HEK293T (cell line): ENCODE data around the gene CIDEB.

Experiments
- ARNT ChIP-seq: fragments of 450-650 bp; IDR thresholded peaks from 2 replicates; pipeline ENCODE4 v1.6.1; 2017; ENCODE audit warnings: mild to moderate bottlenecking
- FOXA1 ChIP-seq: fragments of 450-650 bp; IDR thresholded peaks from 2 replicates; pipeline ENCODE4 v1.6.1; 2016; ENCODE audit warnings: mild to moderate bottlenecking
- FOXK2 ChIP-seq: fragments of 450-650 bp; IDR thresholded peaks from 2 replicates; pipeline ENCODE4 v1.6.1; 2016; ENCODE audit warnings: mild to moderate bottlenecking
- FOXM1 ChIP-seq: fragments of 450-650 bp; IDR thresholded peaks from 2 replicates; pipeline ENCODE4 v1.6.1; 2017; ENCODE audit warnings: mild to moderate bottlenecking, borderline replicate concordance
- HDGF ChIP-seq: fragments of 450-650 bp; IDR thresholded peaks from 2 replicates; pipeline ENCODE4 v1.6.1; 2017; ENCODE audit warnings: antibody characterized with exemption, borderline replicate concordance
- L3MBTL2 ChIP-seq: fragments of 450-650 bp; conservative IDR thresholded peaks from 2 replicates; pipeline ENCODE4 v1.6.1; 2016; ENCODE audit warnings: mild to moderate bottlenecking
- LEF1 ChIP-seq: fragments of 450-650 bp; IDR thresholded peaks from 2 replicates; pipeline ENCODE4 v1.6.1; 2017; ENCODE audit warnings: mild to moderate bottlenecking, borderline replicate concordance
- NFRKB ChIP-seq: fragments of 450-650 bp; IDR thresholded peaks from 2 replicates; pipeline ENCODE4 v1.6.1; 2016; ENCODE audit warnings: mild to moderate bottlenecking, moderate library complexity
- SP1 ChIP-seq: fragments of 450-650 bp; IDR thresholded peaks from 2 replicates; pipeline ENCODE4 v1.6.1; 2017
- SUZ12 ChIP-seq: fragments of 450-650 bp; IDR thresholded peaks from 2 replicates; pipeline ENCODE4 v1.6.1; 2016; ENCODE audit warnings: mild to moderate bottlenecking
- TARDBP ChIP-seq: fragments of 450-650 bp; IDR thresholded peaks from 2 replicates; pipeline ENCODE4 v1.6.1; 2016
- ZNF384 ChIP-seq: fragments of 450-650 bp; IDR thresholded peaks from 2 replicates; pipeline ENCODE4 v1.6.1; 2016

GRCh38 chr14:24309538-24310264 is 1.9 kb upstream of the CIDEB start, which contains the start of gene LTB4R2:
- TF ChIP-seq SUZ12 (no peak), FOXM1 (no peak), FOXA1 (no peak), FOXK2 (no peak), SP1 (no peak), HDGF (no peak), NFRKB (no peak), ARNT (no peak), ZNF384 (no peak), LEF1 (no peak), L3MBTL2 (no peak), TARDBP (no peak)
